Right ventricle myocardium inferior (tissue), 1 donor: Measurements from ENCODE around the gene CMTR1. TPM values are rescaled to one million over a fixed set of nuclear protein-coding genes. Genes with fewer than 3 reads are reported as not detected.

Source experiments
- ATAC-seq: fragments of 200-7000 bp; cut with Tn5 transposase; one replicate; pipeline ENCODE4 v1.9.1; 2020; ENCODE audit warnings: mild to moderate bottlenecking, moderate library complexity
- DNase-seq: peaks from one replicate; pipeline ENCODE4 v3.0.0; 2021; ENCODE audit errors: missing footprints
- intact Hi-C: fragments of 100-400 bp; cut with DNase I; formaldehyde crosslinking; loops from one replicate; pipeline ENCODE4 v1.11.0; 2022
- total RNA-seq: library from RNA; stranded (reverse); fragmentation: NEBNext Ultra II Directional; extraction: Animal tissue kit (Norgen Biotek cat#: 25700); gene quantifications from one replicate; pipeline ENCODE4 v1.2.1, GENCODE V29; 2021
- donor health status: DM: no; HTN: yes; CAD: no; lungs with severe emphysema.

CMTR1 gene
- total RNA-seq, 1 donor from 2014 or later = 29.3 TPM

GRCh38 chr6:37518116-37518515 is 85.1 kb downstream of the CMTR1 start:
- DNase-seq (no peak), ATAC-seq (no peak)
- intact Hi-C loops = no loop called here

- DNase-seq (no peak), ATAC-seq (no peak)
- intact Hi-C loops = no loop called here
Observed at GRCh38 chr6:37519461-37519860, 86.4 kb downstream of the CMTR1 start.

GRCh38 chr6:37520926-37521325 is 87.9 kb downstream of the CMTR1 start:
- ATAC-seq (no peak), DNase-seq (no peak)
- intact Hi-C loops = no loop called here

GRCh38 chr6:37521674-37522073 is 88.7 kb downstream of the CMTR1 start:
- intact Hi-C loops = no loop called here
- DNase-seq (no peak), ATAC-seq (no peak)

- DNase-seq = no peak
- intact Hi-C loops = no loop called here
- no peak for ATAC-seq
Observed at GRCh38 chr6:37522836-37523235, 89.8 kb downstream of the CMTR1 start.

GRCh38 chr6:37523412-37523811 is 90.4 kb downstream of the CMTR1 start:
- ATAC-seq (no peak), DNase-seq (no peak)
- intact Hi-C loops = no loop called here

- DNase-seq = no peak
- intact Hi-C loops = no loop called here
- no peak for ATAC-seq
Observed at GRCh38 chr6:37524025-37524969, 91.3 kb downstream of the CMTR1 start.

- DNase-seq (no peak), ATAC-seq (no peak)
- intact Hi-C loops = no loop called here
Observed at GRCh38 chr6:37524970-37525318, 91.9 kb downstream of the CMTR1 start.

- ATAC-seq (no peak), DNase-seq (no peak)
- intact Hi-C loops = no loop called here
Observed at GRCh38 chr6:37525460-37526357, 92.7 kb downstream of the CMTR1 start.

GRCh38 chr6:37528541-37528940 is 95.5 kb downstream of the CMTR1 start:
- ATAC-seq (no peak), DNase-seq (no peak)
- intact Hi-C loops = no loop called here

GRCh38 chr6:37530297-37530696 is 97.3 kb downstream of the CMTR1 start:
- DNase-seq = no peak
- ATAC-seq = no peak
- intact Hi-C loops = no loop called here

GRCh38 chr6:37531026-37531425 is 98.0 kb downstream of the CMTR1 start:
- DNase-seq (no peak), ATAC-seq (no peak)
- intact Hi-C loops = no loop called here

Other genes starting within 250 kb of the CMTR1 start
- 6.3 TPM for gene TBC1D22B, start 175.4 kb upstream of the CMTR1 start, total RNA-seq
- gene TMEM217, start 175.1 kb upstream of the CMTR1 start, total RNA-seq = 0.30 TPM
- gene RNF8, start 79.2 kb upstream of the CMTR1 start, total RNA-seq = 14.9 TPM
- gene CCDC167, start 66.7 kb downstream of the CMTR1 start, total RNA-seq = 27.1 TPM